GM12872 (cell line): ENCODE data around the gene ZNF333.
"Not testable (repeated sequence)": the region's sequence is repeated elsewhere in the genome, so short reads cannot be mapped to it uniquely, and the experiment has no call there.

Source experiments
- TF ChIP-seq, protein P1 (sequence below): IDR thresholded peaks from 3 replicates; pipeline ENCODE4 v1.5.1; 2011; ENCODE audit warnings: low read depth, mild to moderate bottlenecking, low read length, moderate library complexity; ENCODE audit not compliant: insufficient read depth

The ZNF333 gene

DNA sequence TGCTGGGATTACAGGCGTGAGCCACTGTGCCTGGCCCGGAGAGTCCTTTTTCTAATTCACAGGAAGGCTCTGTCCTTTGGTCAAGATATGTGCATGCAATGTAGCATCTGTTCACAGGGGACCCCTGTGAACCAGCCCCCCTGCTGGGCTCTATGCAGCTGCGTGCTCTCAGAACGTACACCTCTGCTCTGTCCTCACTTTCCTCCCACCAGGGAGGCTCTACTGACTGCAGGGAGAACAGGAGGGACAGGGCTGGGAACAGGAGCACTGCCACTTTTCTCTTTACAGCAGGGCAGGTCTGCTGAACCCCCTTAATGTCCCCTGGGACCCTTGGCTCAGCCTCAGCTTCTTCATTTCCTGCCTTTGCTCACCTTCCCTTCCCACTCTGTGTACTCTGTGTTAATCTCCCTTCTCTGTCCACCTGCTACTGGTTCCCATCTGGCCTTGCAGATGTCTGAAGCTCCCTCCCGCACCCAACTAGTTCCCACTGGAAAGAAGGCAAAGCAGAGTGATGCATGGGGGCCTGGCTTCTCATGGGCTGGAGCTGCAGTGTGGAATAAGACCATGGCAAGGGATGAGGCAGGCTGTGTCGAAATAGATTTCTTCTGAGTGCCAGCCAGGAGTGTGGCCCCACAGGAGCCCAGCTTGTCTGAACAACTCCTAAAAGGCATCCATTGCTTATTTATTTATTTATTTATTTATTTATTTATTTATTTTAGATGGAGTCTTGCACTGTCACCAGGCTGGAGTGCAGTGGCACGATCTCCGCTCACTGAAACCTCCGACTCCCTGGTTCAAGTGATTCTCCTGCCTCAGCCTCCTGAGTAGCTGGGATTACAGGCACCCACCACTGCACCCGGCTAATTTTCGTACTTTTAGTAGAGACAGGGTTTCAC is 81.3 kb downstream of the ZNF333 start:
- TF ChIP-seq, protein P1, sequence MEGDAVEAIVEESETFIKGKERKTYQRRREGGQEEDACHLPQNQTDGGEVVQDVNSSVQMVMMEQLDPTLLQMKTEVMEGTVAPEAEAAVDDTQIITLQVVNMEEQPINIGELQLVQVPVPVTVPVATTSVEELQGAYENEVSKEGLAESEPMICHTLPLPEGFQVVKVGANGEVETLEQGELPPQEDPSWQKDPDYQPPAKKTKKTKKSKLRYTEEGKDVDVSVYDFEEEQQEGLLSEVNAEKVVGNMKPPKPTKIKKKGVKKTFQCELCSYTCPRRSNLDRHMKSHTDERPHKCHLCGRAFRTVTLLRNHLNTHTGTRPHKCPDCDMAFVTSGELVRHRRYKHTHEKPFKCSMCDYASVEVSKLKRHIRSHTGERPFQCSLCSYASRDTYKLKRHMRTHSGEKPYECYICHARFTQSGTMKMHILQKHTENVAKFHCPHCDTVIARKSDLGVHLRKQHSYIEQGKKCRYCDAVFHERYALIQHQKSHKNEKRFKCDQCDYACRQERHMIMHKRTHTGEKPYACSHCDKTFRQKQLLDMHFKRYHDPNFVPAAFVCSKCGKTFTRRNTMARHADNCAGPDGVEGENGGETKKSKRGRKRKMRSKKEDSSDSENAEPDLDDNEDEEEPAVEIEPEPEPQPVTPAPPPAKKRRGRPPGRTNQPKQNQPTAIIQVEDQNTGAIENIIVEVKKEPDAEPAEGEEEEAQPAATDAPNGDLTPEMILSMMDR: no peak

DNA sequence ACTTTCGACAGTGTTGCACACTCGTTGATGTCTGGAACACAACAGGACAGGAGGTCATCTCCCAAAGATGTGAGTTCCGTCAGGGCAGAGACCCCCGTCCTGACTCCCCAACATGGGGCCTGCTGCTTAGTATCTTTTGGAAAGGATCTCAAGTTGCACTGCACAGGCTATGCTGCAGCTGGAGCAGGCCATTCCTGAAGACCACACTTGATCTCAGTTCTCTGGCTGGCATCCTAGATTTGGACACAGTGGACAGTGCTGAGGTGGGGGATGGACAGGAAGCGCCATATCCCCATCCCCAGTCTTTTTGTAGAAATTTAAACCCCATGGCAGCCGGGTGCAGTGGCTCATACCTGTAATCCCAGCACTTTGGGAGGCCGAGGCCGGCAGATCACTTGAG is 82.6 kb downstream of the ZNF333 start:
- TF ChIP-seq, protein P1: no peak

- TF ChIP-seq, protein P1: no peak
Observed at GRCh38 chr19:14772995-14773394, 83.1 kb downstream of the ZNF333 start.

GRCh38 chr19:14774373-14774772 is 84.5 kb downstream of the ZNF333 start:
- TF ChIP-seq, protein P1: no peak

- TF ChIP-seq, protein P1: no peak
Observed at GRCh38 chr19:14775869-14776586, 86.2 kb downstream of the ZNF333 start.

DNA sequence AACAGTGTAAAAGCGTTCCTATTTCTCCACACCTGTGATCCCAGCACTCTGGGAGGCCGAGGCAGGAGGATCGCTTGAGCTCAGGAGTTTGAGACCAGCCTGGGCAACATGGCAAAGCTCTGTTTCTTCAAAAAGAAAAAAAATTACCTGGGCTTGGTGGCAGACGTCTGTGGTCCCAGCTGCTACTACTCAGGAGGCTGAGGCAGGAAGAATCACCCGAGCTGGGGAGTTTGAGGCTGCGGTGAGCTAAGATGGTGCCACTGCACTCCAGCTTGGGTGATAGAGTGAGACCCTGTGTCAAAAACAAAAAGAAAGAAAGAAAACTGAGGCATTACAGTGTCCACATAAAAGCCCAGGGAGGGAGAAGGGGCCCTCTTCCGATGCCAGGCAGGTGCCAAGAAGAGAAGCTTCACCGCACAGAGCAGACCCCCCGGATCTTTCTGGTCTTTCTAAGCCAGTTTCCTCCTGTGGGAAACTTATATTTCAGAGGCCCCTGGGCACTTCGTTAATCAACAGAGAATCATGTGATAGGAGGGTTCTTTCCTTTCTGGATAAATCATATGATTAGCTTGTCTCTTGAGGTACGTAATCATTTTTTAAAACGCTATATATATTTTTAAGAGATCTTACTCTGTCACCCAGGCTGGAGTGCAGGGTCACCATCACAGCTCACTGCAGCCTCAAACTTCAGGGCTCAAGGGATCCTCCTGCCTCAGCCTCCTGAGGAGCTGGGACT is 88.4 kb downstream of the ZNF333 start, which contains the start of gene ADGRE2:
Gene ADGRE2 (minus strand): TSS at position 451 of the 736 bp plus-strand sequence. CDS start 1,804 bp downstream, outside the sequence.
- TF ChIP-seq, protein P1: not testable (repeated sequence)

DNA sequence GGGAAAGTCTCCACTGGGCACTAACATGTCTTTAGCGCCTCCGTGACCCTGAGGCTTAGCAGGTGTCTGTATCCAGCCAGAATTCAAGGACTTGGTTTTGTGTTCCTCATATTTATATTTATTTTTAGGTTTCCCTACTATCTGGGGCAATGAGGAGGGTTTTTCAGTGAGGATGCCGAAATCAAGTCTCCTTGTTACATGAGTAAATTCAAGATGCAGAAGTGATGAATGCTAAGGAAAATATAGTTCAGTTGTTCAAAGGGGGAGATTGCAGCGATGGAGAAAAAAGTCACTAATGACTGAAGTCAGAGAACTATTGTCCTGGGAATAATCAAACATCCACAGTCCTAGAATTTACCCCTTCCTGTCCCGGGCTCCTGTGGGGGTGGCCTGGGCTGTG is 89.3 kb downstream of the ZNF333 start:
- TF ChIP-seq, protein P1: no peak
